Kidney (tissue), 14 donors: ENCODE data around the gene ANO7. TPM values are rescaled to one million over a fixed set of nuclear protein-coding genes. Genes with fewer than 3 reads are reported as not detected.

ENCODE experiments used
- DNase-seq, 5 donors: peaks; one replicate each; pipeline ENCODE4 v3.0.0-alpha.2; 2013 to 2020
- FAIRE-seq: peaks from 2 replicates; lab custom pipeline; 2012; peaks lifted over from hg19 to GRCh38; lab: Jason Lieb, UNC
- H3K27ac ChIP-seq, 2 donors: one replicate each; pipeline ENCODE4 v1.7.0; 2013; ENCODE audit warnings: low read depth in 2 of 2, low read length in 2 of 2, inconsistent platforms in 1 of 2
- H3K27me3 ChIP-seq: one replicate; pipeline ENCODE4 v1.7.1; 2013; ENCODE audit warnings: low read length, inconsistent platforms; ENCODE audit not compliant: control insufficient read depth, insufficient read depth
- H3K36me3 ChIP-seq, 3 donors: one replicate each; pipeline versions ENCODE4 v1.7.0 to v1.7.1; 2013; ENCODE audit warnings: low read length in 3 of 3, control low read depth in 1 of 3, inconsistent platforms in 1 of 3; ENCODE audit not compliant: insufficient read depth in 3 of 3, control insufficient read depth in 2 of 3
- H3K4me1 ChIP-seq, 3 donors: one replicate each; pipeline versions ENCODE4 v1.7.0 to v1.7.1; 2013; ENCODE audit warnings: low read length in 3 of 3, inconsistent platforms in 1 of 3, low read depth in 1 of 3; ENCODE audit not compliant: control insufficient read depth in 2 of 3, insufficient read depth in 2 of 3
- H3K4me3 ChIP-seq, 3 donors: one replicate each; pipeline versions ENCODE4 v1.7.0 to v1.8.1; 2013; ENCODE audit warnings: low read length in 3 of 3, control low read depth in 1 of 3, inconsistent platforms in 1 of 3
- H3K9ac ChIP-seq, 3 donors: one replicate each; pipeline versions ENCODE4 v1.7.0 to v1.7.1; 2013; ENCODE audit warnings: low read length in 3 of 3, control low read depth in 1 of 3, inconsistent platforms in 1 of 3
- H3K9me3 ChIP-seq, 3 donors: one replicate each; pipeline versions ENCODE4 v1.7.0 to v1.7.1; 2013; ENCODE audit warnings: low read length in 3 of 3, control low read depth in 1 of 3, inconsistent platforms in 1 of 3; ENCODE audit not compliant: control insufficient read depth in 2 of 3, insufficient read depth in 1 of 3
- CTCF ChIP-seq: IDR thresholded peaks from 3 replicates; pipeline ENCODE4 v1.5.1; 2012; ENCODE audit warnings: mild to moderate bottlenecking, moderate library complexity, borderline replicate concordance; ENCODE audit not compliant: insufficient read depth; ENCODE audit errors: extremely low read depth
- intact Hi-C: fragments of 100-400 bp; cut with DNase I; formaldehyde crosslinking; loops from one replicate; pipeline ENCODE4 v1.11.1; 2022
- polyA plus RNA-seq: library from polyadenylated mRNA; stranded (reverse); fragments of 350-450 nt; fragmentation: Illumina TruSeq; extraction: RNeasy Lipid Tissue Mini Kit (QIAGEN cat#74804); gene quantifications from one replicate; pipeline ENCODE4 v1.2.3, GENCODE V29; 2014; ENCODE audit warnings: low read depth, low replicate concordance; ENCODE audit not compliant: insufficient read depth
- total RNA-seq: library from RNA; stranded (reverse); fragmentation: NEBNext Ultra II Directional; extraction: Animal tissue kit (Norgen Biotek cat#: 25700); gene quantifications from one replicate; pipeline ENCODE4 v1.2.1, GENCODE V29; 2021
- donor health status: control.
- donor health status: control.
- donor health status: control.
- donor health status: control.
- donor health status: control.
- donor health status: DM: yes; HTN: yes; CAD: no.
- donor health status: Normal renal cell carcinoma (clear cell type).

ANO7 gene
- total and polyA plus RNA-seq, 2 donors from 2014 or later, result 1.1 to 1.9 TPM

DNA sequence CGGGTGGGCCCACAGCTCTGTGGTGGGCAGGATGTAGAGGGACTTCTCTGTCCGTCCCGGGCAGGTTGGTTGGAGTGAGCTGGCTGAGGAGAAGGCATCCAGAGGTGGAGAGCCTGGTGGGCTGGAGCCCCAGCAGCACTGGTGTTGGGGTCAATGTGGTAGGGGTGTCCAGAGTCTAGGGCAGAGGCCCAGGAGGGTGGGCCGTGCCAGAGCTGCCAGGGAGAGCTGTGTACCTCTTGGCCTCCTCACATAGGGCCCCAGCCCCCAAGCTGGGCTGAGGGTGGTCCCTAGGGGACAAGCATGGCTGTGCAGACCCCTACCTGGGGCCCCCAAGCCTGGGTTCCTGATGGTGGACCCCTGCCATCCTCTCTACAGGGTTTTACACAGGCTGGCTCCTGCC, 16.0 kb downstream of the ANO7 start:
- intact Hi-C loops, result no loop called here
- no peaks in the 10 kb centered on the region for H3K9me3 ChIP-seq
- FAIRE-seq (no peak), DNase-seq (no peak)
- H3K36me3 ChIP-seq, result no peaks in the 10 kb centered on the region
- no peak overlapping the region for H3K27ac ChIP-seq
- H3K4me3 ChIP-seq, result no peak overlapping the region
- TF ChIP-seq CTCF, result no peak
- H3K4me1 ChIP-seq, result no peaks in the 10 kb centered on the region
- H3K27me3 ChIP-seq, result no peaks in the 10 kb centered on the region
- no peak overlapping the region for H3K9ac ChIP-seq

GRCh38 chr2:241205086-241205485, 16.6 kb downstream of the ANO7 start:
- no peak for FAIRE-seq

DNA sequence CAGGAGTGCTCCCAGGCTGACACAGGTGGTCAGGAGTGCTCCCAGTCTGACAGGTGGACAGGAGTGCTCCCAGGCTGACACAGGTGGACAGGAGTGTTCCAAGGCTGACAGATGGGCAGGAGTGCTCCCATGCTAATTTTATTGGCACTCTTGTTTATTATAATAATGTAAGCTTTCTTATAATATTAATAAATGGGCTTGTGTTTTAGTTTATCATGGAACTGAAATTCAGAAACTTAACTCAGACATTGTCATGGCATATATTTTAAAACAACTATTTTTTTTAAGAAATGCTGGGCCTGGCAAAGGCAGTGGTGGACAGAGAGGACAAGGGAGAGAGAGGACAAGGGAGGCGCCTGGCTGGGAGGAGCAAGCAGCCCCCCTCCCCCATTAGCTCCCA, 18.7 kb downstream of the ANO7 start:
- FAIRE-seq, result no peak
- no peaks in the 10 kb centered on the region for H3K4me1 ChIP-seq
- no peak overlapping the region for H3K9ac ChIP-seq
- DNase-seq, result no peak
- H3K4me3 ChIP-seq, result no peak overlapping the region
- intact Hi-C loops, result no loop called here
- H3K36me3 ChIP-seq, result no peaks in the 10 kb centered on the region
- H3K27me3 ChIP-seq, result no peaks in the 10 kb centered on the region
- H3K27ac ChIP-seq, result no peak overlapping the region
- no peaks in the 10 kb centered on the region for H3K9me3 ChIP-seq
- no peak for TF ChIP-seq CTCF

More at GRCh38 chr2:241205086-241205485, 16.6 kb downstream of the ANO7 start:
- intact Hi-C loops, result no loop called here
- no peaks in the 10 kb centered on the region for H3K4me1 ChIP-seq
- no peak overlapping the region for H3K4me3 ChIP-seq
- H3K9me3 ChIP-seq, result no peaks in the 10 kb centered on the region
- H3K27ac ChIP-seq, result no peak overlapping the region
- H3K9ac ChIP-seq, result no peak overlapping the region
- no peaks in the 10 kb centered on the region for H3K27me3 ChIP-seq
- H3K36me3 ChIP-seq, result no peaks in the 10 kb centered on the region
- no peak for DNase-seq
- TF ChIP-seq CTCF, result no peak

- Histone ChIP-seq H3K4me3 (no peak overlapping the region), H3K27ac (no peak overlapping the region), H3K36me3 (no peaks in the 10 kb centered on the region), H3K9me3 (no peaks in the 10 kb centered on the region), H3K27me3 (no peaks in the 10 kb centered on the region), H3K4me1 (no peaks in the 10 kb centered on the region), H3K9ac (no peak overlapping the region)
- no peak for TF ChIP-seq CTCF
- intact Hi-C loops, result no loop called here
- DNase-seq, result no peak
- no peak for FAIRE-seq
Measured at GRCh38 chr2:241207641-241208040, 19.2 kb downstream of the ANO7 start.
